ENCODE data around the gene PRKX.

- TF ChIP-seq EP300 (IDR thresholded peaks at IDR 0.05; ENCODE audit: borderline replicate concordance) (no peak), TCF12 (IDR thresholded peaks at IDR 0.05; ENCODE audit: low read depth) (no peak), EGR1 (IDR thresholded peaks at IDR 0.05) (no peak), CREB1 (IDR thresholded peaks at IDR 0.05; ENCODE audit: low read depth) (no peak), YY1 (IDR thresholded peaks at IDR 0.05; ENCODE audit: low read depth) (no peak), ZBTB7A (IDR thresholded peaks at IDR 0.05; ENCODE audit: low read depth) (no peak), MAX (IDR thresholded peaks at IDR 0.05) (no peak), REST (IDR thresholded peaks at IDR 0.05; ENCODE audit: low read depth) (no peak), CEBPB (IDR thresholded peaks at IDR 0.05) (no peak), NFIC (IDR thresholded peaks at IDR 0.05) (no peak), FOXM1 (IDR thresholded peaks at IDR 0.05; ENCODE audit: borderline replicate concordance, low read depth) (no peak), RAD21 (IDR thresholded peaks at IDR 0.05; ENCODE audit: low read depth) (no peak), TEAD4 (IDR thresholded peaks at IDR 0.05) (no peak), TAF1 (IDR thresholded peaks at IDR 0.05; ENCODE audit: low read depth) (no peak)
Observed at GRCh38 chrX:3674881-3675280, 38.6 kb downstream of the PRKX start.

Data from Ishikawa (cell line).